GM08714 (cell line): Measurements from ENCODE around the gene CCT8L2.
"Not testable (repeated sequence)": the region's sequence is repeated elsewhere in the genome, so short reads cannot be mapped to it uniquely, and the experiment has no call there.

Source experiments
- H3K4me3 ChIP-seq: fragments of 200-500 bp; sonication (Bioruptor generic); 2 replicates; pipeline ENCODE4 v1.5.1; 2014; ENCODE audit warnings: mild to moderate bottlenecking, low read length, inconsistent platforms
- ZNF274 ChIP-seq: IDR thresholded peaks from 2 replicates; pipeline ENCODE4 v1.6.1; 2012; ENCODE audit warnings: mild to moderate bottlenecking, low read depth, low read length

The CCT8L2 gene

GRCh38 chr22:16592710-16593109 is at the start of gene CCT8L2:
Gene CCT8L2 (minus strand): TSS chr22:16592810. CDS start chr22:16592550, 260 bp downstream.
- not testable (repeated sequence) for H3K4me3 ChIP-seq

DNA sequence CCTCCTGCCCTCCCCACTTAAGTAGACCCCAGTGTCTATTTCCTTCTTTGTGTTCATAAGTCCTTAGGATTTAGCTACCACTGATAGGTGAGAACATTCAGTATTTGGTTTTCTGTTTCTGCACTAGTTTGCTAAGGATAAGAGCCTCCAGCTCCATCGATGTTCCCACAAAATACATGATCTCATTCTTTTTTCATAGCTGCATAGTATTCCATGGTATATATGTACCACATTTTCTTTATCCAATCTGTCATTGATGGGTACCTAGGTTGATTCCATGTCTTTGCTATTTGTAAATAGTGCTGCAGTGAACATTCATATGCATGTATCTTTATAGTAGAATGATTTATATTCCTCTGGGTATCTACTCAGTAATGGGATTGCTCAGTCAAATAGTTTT is 42.8 kb upstream of the CCT8L2 start:
- not testable (repeated sequence) for H3K4me3 ChIP-seq

DNA sequence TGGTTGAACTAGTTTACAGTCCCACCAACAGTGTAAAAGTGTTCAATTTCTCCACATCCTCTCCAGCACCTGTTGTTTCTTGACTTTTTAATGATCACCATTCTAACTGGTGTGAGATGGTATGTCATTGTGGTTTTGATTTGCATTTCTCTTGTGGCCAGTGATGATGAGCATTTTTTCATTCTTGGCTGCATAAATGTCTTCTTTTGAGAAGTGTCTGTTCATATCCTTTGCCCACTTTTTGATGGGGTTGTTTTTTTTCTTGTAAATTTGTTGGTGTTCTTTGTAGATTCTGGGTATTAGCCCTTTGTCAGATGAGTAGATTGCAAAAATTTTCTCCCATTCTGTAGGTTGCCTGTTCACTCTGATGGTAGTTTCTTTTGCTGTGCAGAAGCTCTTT is 41.5 kb upstream of the CCT8L2 start:
- H3K4me3 ChIP-seq = not testable (repeated sequence)

GRCh38 chr22:16628476-16628875 is 35.9 kb upstream of the CCT8L2 start:
- H3K4me3 ChIP-seq = not testable (repeated sequence)

GRCh38 chr22:16625018-16625417 is 32.4 kb upstream of the CCT8L2 start:
- H3K4me3 ChIP-seq = not testable (repeated sequence)

DNA sequence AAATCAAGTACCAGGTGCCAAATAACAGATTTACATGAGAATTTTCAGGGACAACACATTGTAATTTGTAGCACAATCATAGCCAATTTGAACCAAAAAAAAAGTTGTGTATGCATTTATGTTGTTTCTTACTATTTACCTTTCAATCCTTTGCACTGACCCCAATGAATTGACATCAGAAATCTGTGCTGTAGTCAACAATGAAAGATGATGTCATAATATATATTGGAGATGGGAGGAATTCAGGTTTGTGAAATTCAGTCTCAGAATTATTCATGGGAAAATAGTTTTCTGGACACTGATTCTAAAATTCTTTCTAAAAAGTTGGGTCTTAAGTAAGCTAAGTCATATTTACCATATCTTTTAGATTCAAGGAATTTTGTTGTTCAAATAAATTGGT is 31.0 kb upstream of the CCT8L2 start:
- not testable (repeated sequence) for H3K4me3 ChIP-seq

DNA sequence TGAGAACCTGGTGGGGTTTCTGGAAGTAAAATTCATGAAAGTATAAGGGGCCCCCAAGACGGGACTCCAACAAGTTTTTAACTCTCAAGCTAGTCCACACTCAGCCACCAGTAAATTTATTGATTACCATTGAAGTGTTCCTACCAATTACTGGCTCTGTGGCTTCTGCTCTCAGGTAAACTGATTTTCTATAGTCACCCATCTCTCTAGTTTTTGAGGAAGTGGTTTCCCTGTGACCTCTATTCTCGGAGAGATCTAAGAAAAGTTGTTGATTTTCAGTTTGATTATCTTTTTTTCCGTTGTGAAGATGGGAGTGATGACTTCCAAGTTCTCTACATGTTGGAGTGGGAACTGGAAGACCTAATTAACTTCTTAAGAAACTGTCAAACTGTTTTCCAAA is 24.9 kb upstream of the CCT8L2 start:
- not testable (repeated sequence) for H3K4me3 ChIP-seq

- H3K4me3 ChIP-seq = not testable (repeated sequence)
Observed at GRCh38 chr22:16616390-16616938, 23.9 kb upstream of the CCT8L2 start.

DNA sequence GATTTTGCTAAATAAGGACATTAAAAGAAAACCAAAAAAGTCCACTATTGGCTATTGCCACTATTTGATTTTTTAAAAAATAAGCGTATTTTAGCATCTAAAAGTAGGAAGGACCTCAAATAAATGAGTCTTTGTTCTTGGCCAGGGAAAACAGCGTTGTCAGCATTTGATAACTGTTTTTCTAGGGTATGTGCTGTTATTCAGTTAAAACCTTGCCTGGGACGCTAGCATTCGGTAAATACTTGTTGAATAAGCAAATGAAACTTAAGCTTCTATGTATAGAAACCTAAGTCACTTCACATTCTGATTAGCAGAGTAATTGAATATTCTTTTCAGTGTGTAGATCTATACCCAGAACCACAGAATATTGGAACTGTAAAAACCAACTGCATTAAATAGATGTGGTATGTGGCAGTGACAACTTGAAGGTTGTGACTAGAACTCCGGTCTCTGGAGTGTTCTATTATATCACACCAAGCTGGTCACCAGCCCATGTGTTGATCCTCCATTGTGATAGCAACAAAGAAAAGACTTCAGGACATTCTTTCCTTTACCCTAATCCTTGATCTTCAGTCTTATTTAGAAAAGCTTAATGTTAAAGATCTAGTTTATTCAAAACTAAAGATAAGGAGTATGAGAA is 23.1 kb upstream of the CCT8L2 start:
- H3K4me3 ChIP-seq = not testable (repeated sequence)

DNA sequence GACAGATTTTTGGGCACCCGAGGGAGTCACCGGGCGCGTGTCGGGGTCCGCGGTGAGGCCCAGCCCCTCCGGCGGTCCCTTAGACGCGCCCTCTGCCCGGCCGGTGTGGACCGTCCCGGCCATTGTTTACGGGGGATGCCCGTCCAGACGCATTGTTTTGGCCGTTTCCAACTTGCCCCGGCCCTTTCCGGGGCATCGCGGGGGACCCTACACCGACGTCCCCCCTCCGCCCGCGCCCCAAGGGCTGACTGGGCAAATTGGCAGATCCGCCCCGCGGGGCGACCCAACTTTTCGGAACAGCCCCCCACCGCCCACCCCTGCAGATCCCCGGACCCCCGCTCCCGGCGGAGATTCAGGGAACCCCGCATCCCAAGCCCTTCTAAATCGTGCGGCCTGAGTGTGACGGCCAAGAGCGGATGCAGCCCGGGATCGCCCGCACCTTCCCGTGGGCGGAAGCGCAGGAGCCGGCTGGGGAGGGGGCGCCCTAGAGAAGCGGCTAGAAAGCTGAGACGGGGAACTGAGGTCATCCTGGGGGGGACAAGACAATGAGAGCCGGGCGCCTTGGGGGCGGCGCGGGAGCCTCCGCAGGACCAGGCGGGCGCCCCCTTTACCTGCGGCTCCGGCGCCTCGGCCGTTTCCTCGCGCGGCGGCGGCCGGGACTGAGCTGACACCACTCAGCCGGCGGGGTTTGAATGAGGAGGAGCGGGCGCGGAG is 17.1 kb upstream of the CCT8L2 start:
- TF ChIP-seq ZNF274 = no peak
- no peak overlapping the region for H3K4me3 ChIP-seq

DNA sequence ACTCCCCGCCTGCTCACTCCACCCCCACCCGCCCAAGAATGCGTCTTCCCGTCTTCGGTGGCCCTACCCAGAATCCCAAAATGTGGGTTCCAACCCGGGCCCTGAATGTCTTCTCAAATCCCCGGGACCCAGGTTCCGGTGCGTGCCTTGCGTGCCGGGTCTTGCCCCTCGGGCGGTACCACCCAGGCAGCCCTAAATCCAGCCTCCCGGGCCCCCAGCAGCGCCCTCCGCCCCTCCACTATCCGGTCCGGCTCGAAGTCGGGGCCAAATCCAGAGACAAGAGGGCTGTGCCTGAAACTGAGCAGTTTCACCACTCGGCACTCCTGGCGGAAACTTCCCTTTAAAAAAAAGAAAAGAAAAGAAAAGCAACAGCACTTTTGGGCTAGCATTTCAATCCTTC is 16.3 kb upstream of the CCT8L2 start:
- H3K4me3 ChIP-seq = no peak overlapping the region
- TF ChIP-seq ZNF274 = no peak

GRCh38 chr22:16604257-16604998 is 11.8 kb upstream of the CCT8L2 start:
- H3K4me3 ChIP-seq = not testable (repeated sequence)

DNA sequence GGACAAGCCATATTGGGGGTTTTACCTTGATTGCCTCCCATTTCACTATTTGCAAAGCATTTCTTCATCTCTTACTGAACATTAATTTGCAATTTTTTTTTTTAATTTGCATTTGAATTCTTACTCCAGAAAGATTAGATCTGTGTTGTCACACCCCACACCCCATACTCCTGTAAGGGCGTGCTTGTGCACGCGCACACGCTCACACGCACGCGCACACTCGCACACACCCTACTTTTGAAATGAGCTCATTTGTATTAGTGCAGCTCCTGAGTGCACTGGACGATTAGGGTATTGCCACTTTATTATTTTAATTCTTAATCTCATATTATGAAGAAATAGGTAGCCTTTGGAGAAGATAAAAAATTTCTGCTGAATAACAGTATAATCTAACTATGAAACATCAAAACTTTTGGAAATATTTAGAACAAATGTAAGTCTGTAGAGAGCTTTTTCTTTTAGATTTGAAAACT is 11.2 kb upstream of the CCT8L2 start:
- H3K4me3 ChIP-seq = not testable (repeated sequence)

GRCh38 chr22:16603448-16603768 is 10.8 kb upstream of the CCT8L2 start:
- no peak for TF ChIP-seq ZNF274
- H3K4me3 ChIP-seq = no peak overlapping the region

- not testable (repeated sequence) for H3K4me3 ChIP-seq
Observed at GRCh38 chr22:16602728-16603447, 10.3 kb upstream of the CCT8L2 start.

DNA sequence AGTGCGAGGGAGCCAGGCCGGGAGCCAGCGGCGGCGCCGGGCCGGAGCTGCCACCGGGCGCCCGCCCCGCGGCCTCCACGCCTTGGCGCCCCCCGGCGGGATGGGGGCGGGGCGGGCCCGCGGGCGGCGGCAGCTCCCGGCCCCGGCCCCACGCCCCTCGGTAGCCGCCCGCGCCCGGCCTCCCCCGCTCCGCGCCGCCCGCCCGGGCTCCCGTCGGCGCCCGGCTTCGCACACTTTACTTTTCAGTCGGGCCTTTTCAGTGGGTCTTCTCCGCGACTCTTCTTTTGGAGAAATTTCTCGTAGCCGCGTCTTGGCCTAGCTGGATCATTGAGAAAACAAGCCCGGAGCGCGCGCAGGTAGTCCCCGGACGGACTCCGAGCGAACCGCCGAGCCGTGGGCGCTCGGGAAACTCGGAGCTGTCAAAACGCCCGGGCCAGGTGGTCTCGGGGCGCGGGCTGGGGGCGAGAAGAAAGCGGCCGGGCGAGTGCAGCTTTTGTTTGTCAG is 9.7 kb upstream of the CCT8L2 start:
- not testable (repeated sequence) for H3K4me3 ChIP-seq
